Subcutaneous adipose tissue (tissue), 4 donors: Measurements from ENCODE around the gene MAGEA4. TPM values are rescaled to one million over a fixed set of nuclear protein-coding genes. Genes with fewer than 3 reads are reported as not detected.

ENCODE experiments used
- CTCF ChIP-seq: fragments of 450-650 bp; IDR thresholded peaks from one replicate; pipeline ENCODE4 v1.5.1; 2016; ENCODE audit warnings: low read depth, mild to moderate bottlenecking, control low read depth, antibody characterized with exemption, moderate library complexity
- total RNA-seq, 4 donors: library from RNA; depleted of rRNA; stranded (reverse); fragments of >200 nt; gene quantifications; one replicate each; pipeline ENCODE4 v1.1.0, GENCODE V29; 2016

MAGEA4 gene
- total RNA-seq, 4 donors from 2014 or later: not detected

- no peak for TF ChIP-seq CTCF
Measured at GRCh38 chrX:151912221-151912620, 468 bp upstream of the MAGEA4 start.

- no peak for TF ChIP-seq CTCF
Measured at GRCh38 chrX:151919610-151920009, 6.9 kb downstream of the MAGEA4 start.

- no peak for TF ChIP-seq CTCF
Measured at GRCh38 chrX:151920101-151920500, 7.4 kb downstream of the MAGEA4 start.

- TF ChIP-seq CTCF: no peak
Measured at GRCh38 chrX:151920530-151920929, 7.8 kb downstream of the MAGEA4 start.

- TF ChIP-seq CTCF: no peak
Measured at GRCh38 chrX:151921292-151921691, 8.6 kb downstream of the MAGEA4 start.

- TF ChIP-seq CTCF: no peak
Measured at GRCh38 chrX:151921866-151922265, 9.2 kb downstream of the MAGEA4 start.

- TF ChIP-seq CTCF: no peak
Measured at GRCh38 chrX:151922692-151923091, 10.0 kb downstream of the MAGEA4 start.

GRCh38 chrX:151923648-151924047 lies 11.0 kb downstream of the MAGEA4 start:
- no peak for TF ChIP-seq CTCF
